PFSK-1 (cell line): ENCODE data around the gene MAPK1IP1L.

Experiments used
- FOXP2 ChIP-seq: optimal IDR thresholded peaks from 2 replicates; pipeline ENCODE3; 2011; ENCODE audit warnings: borderline replicate concordance, control low read depth, inconsistent platforms; ENCODE audit not compliant: insufficient read depth; ENCODE audit errors: extremely low read length, extremely low read depth
- POLR2AphosphoS5 ChIP-seq: IDR thresholded peaks from 2 replicates; pipeline ENCODE4 v1.6.1; 2012; ENCODE audit warnings: low read depth, mild to moderate bottlenecking, control low read depth, low read length, moderate library complexity
- REST ChIP-seq, 2 experiments: IDR thresholded peaks; 2 replicates each; pipeline versions ENCODE4 v1.6.1 to v1.8.0; 2011 to 2012; ENCODE audit warnings: low read depth in 2 of 2, low read length in 2 of 2, control low read depth in 1 of 2, inconsistent platforms in 1 of 2, mild to moderate bottlenecking in 1 of 2, moderate library complexity in 1 of 2; ENCODE audit not compliant: insufficient read depth in 1 of 2
- SIN3A ChIP-seq: IDR thresholded peaks from 2 replicates; pipeline ENCODE4 v1.6.1; 2012; ENCODE audit warnings: mild to moderate bottlenecking, low read length, moderate library complexity, borderline replicate concordance; ENCODE audit not compliant: insufficient read depth
- TAF1 ChIP-seq: IDR thresholded peaks from 2 replicates; pipeline ENCODE4 v1.6.1; 2012; ENCODE audit warnings: low read length, control low read depth, borderline replicate concordance; ENCODE audit not compliant: insufficient read depth

DNA sequence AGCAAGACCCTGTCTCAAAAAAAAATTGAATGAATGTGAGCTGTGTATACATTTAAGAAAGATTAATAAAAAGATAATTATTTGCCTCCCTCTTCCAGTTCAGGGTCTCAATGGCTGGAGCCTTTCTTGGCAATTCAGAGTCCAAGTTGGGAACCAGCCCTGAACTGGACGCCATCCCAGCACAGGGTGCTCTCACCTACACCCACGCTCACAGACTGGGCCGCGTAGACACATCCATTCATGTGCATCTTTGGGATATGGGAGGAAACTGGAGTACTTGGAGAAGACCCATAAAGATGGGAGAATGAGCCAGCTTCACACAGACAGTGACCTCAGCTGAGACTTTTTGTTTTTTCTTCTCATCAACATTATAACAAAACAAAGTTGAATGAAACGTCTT lies 6.5 kb downstream of the MAPK1IP1L start:
- TF ChIP-seq REST (IDR thresholded peaks at IDR 0.05; ENCODE audit: insufficient read depth in 1 of 2, low read depth in 2 of 2, low read length in 2 of 2) = no peak
- no peak for TF ChIP-seq POLR2AphosphoS5
- no peak for TF ChIP-seq TAF1
- no peak for TF ChIP-seq SIN3A
- no peak for TF ChIP-seq FOXP2
